ENCODE data around the gene COL21A1. TPM values are rescaled to one million over a fixed set of nuclear protein-coding genes. Genes with fewer than 3 reads are reported as not detected.

COL21A1 gene
- total RNA-seq, 1 experiment from 2014 or later, result 1.8 TPM

- peaks cover 0 to 5% (median 4%) of the 10 kb centered on the region in 3 experiments; a peak in 4 of 7 replicates for H3K36me3 Mint-ChIP-seq (ENCODE audit: insufficient read depth in 1 of 3, low read depth in 3 of 3)
- Histone ChIP-seq H4K8ac (replicated peaks; ENCODE audit: insufficient read length, low read depth, low read length) (no peak overlapping the region), H2BK15ac (ENCODE audit: low read depth, low read length) (no peak overlapping the region), H3K4ac (ENCODE audit: low read depth, low read length) (no peak overlapping the region), H2BK120ac (ENCODE audit: low read depth, low read length, poor library complexity, severe bottlenecking) (no peak overlapping the region), H2BK12ac (ENCODE audit: insufficient read length, low read depth, low read length) (no peak overlapping the region), H3K23ac (ENCODE audit: insufficient read length, low read depth, low read length) (no peak overlapping the region), H3K79me2 (ENCODE audit: insufficient read depth, low read length) (no peaks in the 10 kb centered on the region), H3K4me1 (ENCODE audit: insufficient read depth, low read length) (no peaks in the 10 kb centered on the region; the same call in 1 of the 2 replicates), H3T11ph (ENCODE audit: low read length) (no peak overlapping the region), H2BK20ac (ENCODE audit: low read depth, low read length, poor library complexity, severe bottlenecking) (no peak overlapping the region), H3K4me2 (ENCODE audit: insufficient read depth, insufficient read length, low read length) (no peak overlapping the region), H4K20me1 (ENCODE audit: control insufficient read depth, insufficient read depth, insufficient read length) (no peaks in the 10 kb centered on the region), H2AFZ (ENCODE audit: low read length) (no peak overlapping the region), H3K9ac (ENCODE audit: extremely low read depth, insufficient read length, low read length) (no peak overlapping the region), H3K27me3 (ENCODE audit: insufficient read depth, low read length) (no peaks in the 10 kb centered on the region), H4K91ac (ENCODE audit: insufficient read length, low read depth, low read length) (no peak overlapping the region), H3K27ac (ENCODE audit: insufficient read length, low read depth, low read length) (no peak overlapping the region), H3K9me3 (ENCODE audit: control insufficient read depth, low read depth, low read length) (no peaks in the 10 kb centered on the region), H3K14ac (ENCODE audit: insufficient read depth, low read length) (no peak overlapping the region), H3K18ac (ENCODE audit: insufficient read length, low read depth, low read length) (no peak overlapping the region), H3K56ac (ENCODE audit: insufficient read length, low read depth, low read length) (no peak overlapping the region), H4K5ac (ENCODE audit: insufficient read length, low read depth, low read length) (no peak overlapping the region), H2BK5ac (ENCODE audit: insufficient read length, low read length) (no peak overlapping the region), H3K23me2 (ENCODE audit: insufficient read length, low read depth, low read length, poor library complexity, severe bottlenecking) (no peaks in the 10 kb centered on the region), H2AK5ac (ENCODE audit: insufficient read length, low read length) (no peak overlapping the region), H3K79me1 (ENCODE audit: insufficient read depth, low read depth, low read length, poor library complexity, severe bottlenecking) (no peaks in the 10 kb centered on the region)
- peaks cover 11% of the 10 kb centered on the region in 2 experiments for H3K4me1 Mint-ChIP-seq
- peaks cover 5% of the 10 kb centered on the region in 2 experiments; a peak in 3 of 5 replicates for H3K9me3 Mint-ChIP-seq
- H3K4me3 Mint-ChIP-seq, result no peak overlapping the region
- TF ChIP-seq, protein P1, sequence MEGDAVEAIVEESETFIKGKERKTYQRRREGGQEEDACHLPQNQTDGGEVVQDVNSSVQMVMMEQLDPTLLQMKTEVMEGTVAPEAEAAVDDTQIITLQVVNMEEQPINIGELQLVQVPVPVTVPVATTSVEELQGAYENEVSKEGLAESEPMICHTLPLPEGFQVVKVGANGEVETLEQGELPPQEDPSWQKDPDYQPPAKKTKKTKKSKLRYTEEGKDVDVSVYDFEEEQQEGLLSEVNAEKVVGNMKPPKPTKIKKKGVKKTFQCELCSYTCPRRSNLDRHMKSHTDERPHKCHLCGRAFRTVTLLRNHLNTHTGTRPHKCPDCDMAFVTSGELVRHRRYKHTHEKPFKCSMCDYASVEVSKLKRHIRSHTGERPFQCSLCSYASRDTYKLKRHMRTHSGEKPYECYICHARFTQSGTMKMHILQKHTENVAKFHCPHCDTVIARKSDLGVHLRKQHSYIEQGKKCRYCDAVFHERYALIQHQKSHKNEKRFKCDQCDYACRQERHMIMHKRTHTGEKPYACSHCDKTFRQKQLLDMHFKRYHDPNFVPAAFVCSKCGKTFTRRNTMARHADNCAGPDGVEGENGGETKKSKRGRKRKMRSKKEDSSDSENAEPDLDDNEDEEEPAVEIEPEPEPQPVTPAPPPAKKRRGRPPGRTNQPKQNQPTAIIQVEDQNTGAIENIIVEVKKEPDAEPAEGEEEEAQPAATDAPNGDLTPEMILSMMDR (conservative IDR thresholded peaks at IDR 0.05), result no peak
- WGBS (ENCODE audit: extremely low coverage, insufficient read length, low lambda C conversion rate), result no CpG with 5 or more reads among the region's 4 CpGs
- DNase-seq, result no peak
- H3K27me3 Mint-ChIP-seq (ENCODE audit: low read depth), result no peaks in the 10 kb centered on the region
- H3K27ac Mint-ChIP-seq, result no peak overlapping the region
Measured at GRCh38 chr6:56088641-56089040, 158.7 kb downstream of the COL21A1 start.
